GM10266 (cell line): ENCODE results near the gene ASS1.

Source experiments
- DNase-seq: peaks from one replicate; pipeline ENCODE4 v3.0.0; 2012; ENCODE audit errors: extremely low spot score
- CTCF ChIP-seq: IDR thresholded peaks from 2 replicates; pipeline ENCODE4 v1.5.1; 2012; ENCODE audit warnings: mild to moderate bottlenecking, low read depth; ENCODE audit not compliant: control insufficient read depth, insufficient read depth; ENCODE audit errors: missing control alignments

ASS1 gene

GRCh38 chr9:130462685-130463540, 18.2 kb downstream of the ASS1 start:
- TF ChIP-seq CTCF = no peak
- no peak for DNase-seq

GRCh38 chr9:130463763-130464745, 19.3 kb downstream of the ASS1 start:
- no peak for DNase-seq
- no peak for TF ChIP-seq CTCF

GRCh38 chr9:130465383-130466096, 20.8 kb downstream of the ASS1 start:
- TF ChIP-seq CTCF = no peak
- no peak for DNase-seq

GRCh38 chr9:130466537-130467217, 21.9 kb downstream of the ASS1 start:
- TF ChIP-seq CTCF = no peak
- DNase-seq = no peak

GRCh38 chr9:130467316-130467715, 22.6 kb downstream of the ASS1 start:
- DNase-seq = no peak
- TF ChIP-seq CTCF = no peak

GRCh38 chr9:130468566-130468965, 23.8 kb downstream of the ASS1 start:
- TF ChIP-seq CTCF = no peak

More at GRCh38 chr9:130468566-130468965, 23.8 kb downstream of the ASS1 start:
- no peak for DNase-seq
